HCT116 (cell line): ENCODE data around the gene GRB10. TPM values are rescaled to one million over a fixed set of nuclear protein-coding genes. Genes with fewer than 3 reads are reported as not detected.

Experiments used
- ATAC-seq: fragments of 200-7000 bp; cut with Tn5 transposase; 2 replicates; pipeline ENCODE4 v1.9.1; 2020; ENCODE audit warnings: mild to moderate bottlenecking, moderate library complexity
- BruUV-seq: library from RNA; stranded (reverse); fragments of 400-500 nt; replicated peaks from 2 replicates; lab custom pipeline; 2021; lab: Mats Ljungman, UMichigan
- CTCF ChIA-PET: fragments of 300-600 bp; sonication (Branson Sonifier 250); formaldehyde crosslinking; loops from one replicate; lab custom pipeline; 2021; ENCODE audit warnings: antibody characterized with exemption; lab: Charles Lee
- POLR2A ChIA-PET: fragments of 300-600, 350-600 bp; sonication (Branson Sonifier 250); formaldehyde crosslinking; loops from one replicate; lab custom pipeline; 2021; ENCODE audit warnings: antibody characterized with exemption; lab: Charles Lee
- RAD21 ChIA-PET, 2 experiments: fragments of 300-600 bp; sonication (Branson Sonifier 250); formaldehyde crosslinking; loops; one replicate each; lab custom pipeline; 2023; ENCODE audit warnings: low total read pairs in 2 of 2; ENCODE audit not compliant: uncharacterized antibody in 2 of 2, unreplicated experiment in 2 of 2, low non-redundant PET in 1 of 2; lab: Charles Lee
- DNase-seq: peaks from one replicate; pipeline ENCODE4 v3.0.0-alpha.2; 2010; ENCODE audit warnings: low read depth, low spot score
- H2AFZ ChIP-seq: fragments of 200-600 bp; shearing (Covaris generic), sonication (generic); 2 replicates; pipeline ENCODE4 v1.6.1; 2017; ENCODE audit warnings: low read depth, mixed run types, mixed read lengths, antibody characterized with exemption, low read length; ENCODE audit not compliant: poor library complexity, severe bottlenecking
- H3K27ac ChIP-seq: 2 replicates; pipeline ENCODE4 v1.5.1; 2012; ENCODE audit warnings: low read depth, low read length
- H3K27me3 ChIP-seq: fragments of 200-600 bp; sonication (generic); 2 replicates; pipeline ENCODE4 v1.6.1; 2016; ENCODE audit warnings: mixed run types, low read length, mixed read lengths; ENCODE audit not compliant: insufficient read depth
- H3K36me3 ChIP-seq, 2 experiments: fragments of 200-500 bp in 1 of 2; fragments of 200-600 bp in 1 of 2; sonication (Bioruptor generic) in 1 of 2; sonication (generic) in 1 of 2; 2 replicates each; pipeline versions ENCODE4 v1.5.1 to v1.6.1; 2014 to 2016; ENCODE audit warnings: low read length in 2 of 2, inconsistent platforms in 1 of 2, mixed read lengths in 1 of 2, mixed run types in 1 of 2; ENCODE audit not compliant: insufficient read depth in 2 of 2, control insufficient read depth in 1 of 2
- H3K4me1 ChIP-seq, 2 experiments: fragments of 200-600 bp in 1 of 2; sonication (generic) in 1 of 2; 2 replicates each; pipeline versions ENCODE4 v1.5.1 to v1.6.1; 2012 to 2017; ENCODE audit warnings: low read length in 2 of 2, inconsistent platforms in 1 of 2, mild to moderate bottlenecking in 1 of 2, mixed read lengths in 1 of 2, mixed run types in 1 of 2, moderate library complexity in 1 of 2; ENCODE audit not compliant: insufficient read depth in 2 of 2, control insufficient read depth in 1 of 2
- H3K4me2 ChIP-seq: fragments of 200-600 bp; sonication (generic); 2 replicates; pipeline ENCODE4 v1.6.1; 2017; ENCODE audit warnings: mixed run types, low read length, mixed read lengths
- H3K4me3 ChIP-seq, 2 experiments: fragments of 200-600 bp in 1 of 2; sonication (generic) in 1 of 2; replicated peaks in 1 of 2; 2 replicates each; pipeline ENCODE4 v1.5.1; 2011 to 2016; ENCODE audit warnings: low read length in 2 of 2, control low read depth in 1 of 2, low read depth in 1 of 2, mild to moderate bottlenecking in 1 of 2, mixed read lengths in 1 of 2, mixed run types in 1 of 2
- H3K79me2 ChIP-seq: fragments of 200-600 bp; sonication (generic); 2 replicates; pipeline ENCODE4 v1.6.1; 2017; ENCODE audit warnings: mild to moderate bottlenecking, mixed run types, low read length, moderate library complexity, mixed read lengths; ENCODE audit not compliant: insufficient read depth
- H3K9ac ChIP-seq: fragments of 200-600 bp; sonication (generic); 2 replicates; pipeline ENCODE4 v1.6.1; 2016; ENCODE audit warnings: low read length, mixed read lengths
- H3K9me2 ChIP-seq: fragments of 200-600 bp; sonication (generic), shearing (Covaris generic); 2 replicates; pipeline ENCODE4 v1.6.1; 2017; ENCODE audit warnings: mixed run types, mild to moderate bottlenecking, moderate library complexity; ENCODE audit not compliant: insufficient read depth
- H3K9me3 ChIP-seq, 2 experiments: fragments of 200-500 bp in 1 of 2; fragments of 200-600 bp in 1 of 2; sonication (Bioruptor generic) in 1 of 2; sonication (generic) in 1 of 2; 2 replicates each; pipeline ENCODE4 v1.6.1; 2014 to 2017; ENCODE audit warnings: low read length in 2 of 2, mixed read lengths in 2 of 2, inconsistent platforms in 1 of 2, low read depth in 1 of 2, mild to moderate bottlenecking in 1 of 2, mixed run types in 1 of 2, moderate library complexity in 1 of 2; ENCODE audit not compliant: control insufficient read depth in 1 of 2, insufficient read depth in 1 of 2
- H4K20me1 ChIP-seq: fragments of 200-600 bp; sonication (generic), shearing (Covaris generic); 2 replicates; pipeline ENCODE4 v1.6.1; 2017; ENCODE audit warnings: mixed run types, mild to moderate bottlenecking, moderate library complexity; ENCODE audit not compliant: insufficient read depth
- CEBPB ChIP-seq: IDR thresholded peaks from 2 replicates; pipeline ENCODE4 v1.6.1; 2012; ENCODE audit warnings: low read depth
- ELF1 ChIP-seq: IDR thresholded peaks from 2 replicates; pipeline ENCODE4 v1.6.1; 2012; ENCODE audit warnings: low read depth, borderline replicate concordance
- POLR2A ChIP-seq: IDR thresholded peaks from 2 replicates; pipeline ENCODE4 v1.7.0; 2011; ENCODE audit warnings: borderline replicate concordance; ENCODE audit not compliant: insufficient read depth, insufficient read length; ENCODE audit errors: extremely low read depth
- POLR2AphosphoS5 ChIP-seq: IDR thresholded peaks from 2 replicates; pipeline ENCODE4 v1.6.1; 2011; ENCODE audit warnings: mild to moderate bottlenecking, low read depth, low read length, moderate library complexity
- REST ChIP-seq: IDR thresholded peaks from 2 replicates; pipeline ENCODE4 v1.6.1; 2012; ENCODE audit warnings: low read depth
- SP1 ChIP-seq: IDR thresholded peaks from 2 replicates; pipeline ENCODE4 v1.6.1; 2012; ENCODE audit warnings: low read depth
- SRF ChIP-seq: IDR thresholded peaks from 2 replicates; pipeline ENCODE4 v1.6.1; 2012; ENCODE audit warnings: low read depth
- ZNF274 ChIP-seq: fragments of 200-500 bp; sonication (Bioruptor generic); IDR thresholded peaks from 2 replicates; pipeline ENCODE4 v1.6.1; 2014; ENCODE audit warnings: mild to moderate bottlenecking, low read depth, low read length, inconsistent platforms
- intact Hi-C: fragments of 100-400 bp; cut with micrococcal nuclease; formaldehyde crosslinking; loops from 2 replicates; pipeline ENCODE4 v1.10.0; 2022
- total RNA-seq: library from RNA; stranded (reverse); gene quantifications from one replicate; pipeline ENCODE4 v1.2.1, GENCODE V29; 2021; ENCODE audit not compliant: unreplicated experiment

The GRB10 gene
- total RNA-seq, 1 experiment from 2014 or later = 37.3 TPM

- Histone ChIP-seq H3K27me3 (no peaks in the 10 kb centered on the region), H3K4me1 (peaks cover 7 to 9% of the 10 kb centered on the region in 2 experiments; a peak in 2 of 4 replicates), H3K4me2 (no peak overlapping the region), H2AFZ (no peak overlapping the region), H3K4me3 (no peak overlapping the region), H3K9ac (no peak overlapping the region), H3K9me3 (no peaks in the 10 kb centered on the region; a peak in 1 of 4 replicates), H4K20me1 (no peaks in the 10 kb centered on the region), H3K79me2 (no peaks in the 10 kb centered on the region; the same call in 1 of the 2 replicates), H3K27ac (no peak overlapping the region), H3K36me3 (no peaks in the 10 kb centered on the region), H3K9me2 (no peaks in the 10 kb centered on the region)
- CTCF ChIA-PET = no interaction called here
- DNase-seq (no peak), ATAC-seq (no peak)
- POLR2A ChIA-PET = no interaction called here
- intact Hi-C loops = no loop called here
- RAD21 ChIA-PET = no interaction called here
- TF ChIP-seq SRF = no peak
- TF ChIP-seq REST = no peak
- no peak for TF ChIP-seq SP1
- no peak for TF ChIP-seq POLR2A
- no peak for TF ChIP-seq ZNF274
- no peak for TF ChIP-seq ELF1
- no TSS peak for BruUV-seq
These were observed 5.1 kb upstream of the GRB10 start for GRCh38 chr7:50787825-50788224.

- H3K27me3 ChIP-seq = no peaks in the 10 kb centered on the region
- RAD21 ChIA-PET = no interaction called here
- H3K9me2 ChIP-seq = no peaks in the 10 kb centered on the region
- intact Hi-C loops = no loop called here
- H3K79me2 ChIP-seq = no peaks in the 10 kb centered on the region; the same call in 1 of the 2 replicates
- H3K9me3 ChIP-seq = no peaks in the 10 kb centered on the region; a peak in 1 of 4 replicates
- no peak overlapping the region for H3K4me2 ChIP-seq
- ATAC-seq (no peak), DNase-seq (no peak)
- no peak overlapping the region for H3K4me3 ChIP-seq
- CTCF ChIA-PET = no interaction called here
- POLR2A ChIA-PET = no interaction called here
- no peaks in the 10 kb centered on the region for H4K20me1 ChIP-seq
- H3K9ac ChIP-seq = no peak overlapping the region
- TF ChIP-seq CEBPB (no peak), POLR2AphosphoS5 (no peak), ZNF274 (no peak)
- no peaks in the 10 kb centered on the region for H3K4me1 ChIP-seq
- BruUV-seq = no TSS peak
- H3K36me3 ChIP-seq = no peaks in the 10 kb centered on the region
- no peak overlapping the region for H2AFZ ChIP-seq
- H3K27ac ChIP-seq = no peak overlapping the region
These were observed 2.6 kb upstream of the GRB10 start for GRCh38 chr7:50785346-50785745.
